Limb (tissue), 2 donors: Measurements from ENCODE around the gene OSBPL2.

Experiments
- DNase-seq, 2 donors: peaks; one replicate each; pipeline ENCODE4 v3.0.0-alpha.2; 2016; ENCODE audit errors: extremely low spot score in 2 of 2

OSBPL2 gene

DNA sequence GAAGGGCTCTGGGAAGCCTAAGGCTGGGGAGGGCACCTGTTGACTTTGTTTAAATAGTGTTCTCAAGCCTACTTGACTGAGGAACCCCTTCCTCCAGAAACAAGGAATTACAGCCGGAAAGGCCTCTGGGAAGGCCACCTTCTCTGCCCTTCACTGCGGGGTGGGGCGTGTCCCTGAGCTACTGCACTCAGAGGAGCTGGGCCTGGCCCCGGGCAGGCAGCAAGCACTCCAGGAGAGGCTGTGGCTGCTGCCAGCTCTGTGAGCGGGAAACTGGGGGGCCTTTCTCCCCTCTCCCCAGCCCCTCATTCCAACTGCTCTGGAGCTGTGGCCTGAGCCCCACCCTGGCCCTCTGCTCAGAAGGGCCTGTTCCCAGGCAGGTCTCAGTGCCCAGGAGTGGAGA lies 4.0 kb upstream of the OSBPL2 start:
- no peak for DNase-seq

DNA sequence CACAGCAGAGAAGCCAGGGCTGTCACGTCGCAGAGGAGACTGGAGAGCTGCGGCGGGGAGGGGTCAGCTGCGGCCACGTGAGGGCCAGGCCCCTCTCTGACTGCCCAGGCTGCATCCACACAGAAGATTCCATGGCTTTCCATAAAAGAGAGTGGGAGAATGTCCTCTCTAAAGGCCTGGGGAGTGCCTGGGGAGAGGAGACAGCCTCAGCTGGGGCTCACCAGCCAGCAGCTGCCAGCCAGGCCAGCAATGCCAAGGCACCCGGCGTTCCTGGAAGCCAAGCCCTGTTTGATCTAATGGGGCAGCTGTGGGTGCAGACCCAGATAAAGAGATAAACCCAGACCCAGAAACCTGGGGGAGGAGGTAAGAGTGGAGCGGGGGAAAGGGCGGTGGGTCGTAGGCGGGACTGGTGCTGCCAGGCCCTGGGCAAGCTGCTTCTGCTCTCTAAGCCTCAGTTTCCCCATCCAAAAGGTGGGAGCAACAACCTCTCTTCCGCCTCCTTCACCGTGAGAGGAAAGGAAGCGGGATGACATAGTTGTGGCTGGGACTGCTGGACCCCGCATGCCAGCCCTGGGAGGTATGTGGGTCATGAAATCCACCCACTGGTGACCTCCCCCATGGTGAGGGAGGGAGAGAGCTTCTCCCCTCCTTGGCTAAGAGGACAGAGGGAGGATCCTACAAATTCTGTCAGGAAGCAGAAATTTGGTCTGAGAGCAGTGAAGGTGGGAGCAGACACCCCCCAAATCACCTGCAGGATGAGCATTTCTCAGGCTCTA lies 3.1 kb upstream of the OSBPL2 start:
- no peak for DNase-seq

- DNase-seq, result no peak
Observed at GRCh38 chr20:62235777-62236157, 2.6 kb upstream of the OSBPL2 start.

DNA sequence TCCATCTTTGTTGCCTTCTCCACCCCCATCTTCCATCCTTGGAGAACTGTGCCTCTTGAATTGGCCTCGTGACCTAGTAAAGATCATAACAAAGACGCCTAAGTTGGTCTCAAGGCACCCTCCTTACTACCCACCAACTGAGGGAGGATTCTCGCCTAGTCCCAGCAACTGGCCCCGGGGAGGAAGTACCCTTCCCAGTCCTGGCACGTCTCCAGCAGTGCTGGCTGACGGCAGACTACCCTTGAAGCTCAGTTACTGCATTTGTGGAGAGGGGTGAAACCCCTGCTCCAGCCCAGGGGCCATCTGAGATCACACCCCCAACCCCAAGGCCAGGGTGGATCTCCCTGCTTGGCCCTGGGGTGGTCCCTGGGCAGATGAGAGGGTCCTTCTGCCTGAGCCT lies 2.1 kb upstream of the OSBPL2 start:
- no peak for DNase-seq

DNA sequence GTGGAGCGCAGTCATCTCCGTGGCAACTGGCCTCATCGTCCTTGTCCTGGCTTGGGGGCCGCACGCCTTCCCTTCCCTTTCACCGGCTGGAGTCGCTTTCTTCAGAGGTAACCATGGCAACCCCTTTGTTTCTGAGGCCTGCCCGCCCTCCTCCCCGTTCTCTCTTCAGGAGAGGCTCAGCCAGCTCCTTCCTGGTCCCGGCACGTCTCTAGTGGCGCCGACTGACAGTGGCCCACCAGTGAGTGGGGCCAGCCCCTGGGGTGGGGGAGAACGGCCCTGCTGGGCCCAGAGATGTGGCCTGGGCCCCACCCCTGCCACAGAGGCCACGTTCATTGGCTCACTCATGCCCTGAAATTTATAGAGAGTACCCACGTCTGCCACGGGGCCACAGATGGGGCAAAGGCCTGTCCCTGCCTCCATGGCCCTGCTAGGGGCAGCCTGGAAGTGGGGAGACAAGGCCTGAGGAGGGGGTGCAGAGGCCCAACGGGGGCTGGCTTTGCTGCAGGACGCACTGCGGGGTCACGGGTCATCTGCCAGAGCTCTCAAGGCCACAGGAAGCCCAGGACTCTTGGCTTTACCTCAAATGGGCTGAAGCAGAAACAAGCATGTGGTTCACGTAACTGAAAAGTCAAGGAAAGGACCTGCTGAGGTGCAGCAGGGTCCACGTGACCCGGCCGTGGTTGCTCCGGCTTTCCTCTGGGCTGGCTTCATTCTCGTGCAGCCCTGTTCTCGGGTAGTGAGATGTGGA lies 1.4 kb upstream of the OSBPL2 start:
- DNase-seq, result peak in 1 of 2 donors; percentile 58

GRCh38 chr20:62237514-62237800 lies 864 bp upstream of the OSBPL2 start:
- no peak for DNase-seq

- DNase-seq, result no peak
Observed at GRCh38 chr20:62238569-62239277, 402 bp downstream of the OSBPL2 start.

DNA sequence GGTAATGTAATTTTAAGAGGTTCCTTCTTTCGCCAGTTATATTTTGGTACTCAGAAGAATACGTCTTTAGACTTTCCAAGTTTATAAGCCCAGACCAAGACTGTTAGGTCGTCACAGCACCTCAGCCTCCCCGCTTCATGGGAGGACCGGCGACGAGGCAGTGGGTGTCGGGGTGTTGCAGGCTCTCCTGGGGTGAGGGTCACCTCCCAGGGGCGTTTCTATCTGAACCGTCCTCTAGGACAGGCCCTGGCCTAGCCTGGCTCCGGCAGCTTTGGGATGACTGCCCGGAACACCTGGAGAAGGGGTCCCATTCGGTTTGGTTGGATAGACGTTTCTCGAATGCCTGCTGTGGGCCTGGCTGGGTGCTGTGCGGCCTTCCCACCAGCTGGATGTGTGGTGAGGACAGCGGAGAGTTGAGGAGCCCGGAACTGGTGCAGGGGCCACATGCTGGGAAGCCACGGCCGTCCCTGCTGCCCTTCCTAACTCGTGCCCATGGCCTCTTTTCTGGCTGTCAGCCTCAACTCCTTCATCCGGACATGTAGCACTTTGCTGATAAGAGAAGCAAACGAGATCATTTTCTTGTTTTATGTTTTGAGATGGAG lies 1.1 kb downstream of the OSBPL2 start:
- DNase-seq, result no peak

DNA sequence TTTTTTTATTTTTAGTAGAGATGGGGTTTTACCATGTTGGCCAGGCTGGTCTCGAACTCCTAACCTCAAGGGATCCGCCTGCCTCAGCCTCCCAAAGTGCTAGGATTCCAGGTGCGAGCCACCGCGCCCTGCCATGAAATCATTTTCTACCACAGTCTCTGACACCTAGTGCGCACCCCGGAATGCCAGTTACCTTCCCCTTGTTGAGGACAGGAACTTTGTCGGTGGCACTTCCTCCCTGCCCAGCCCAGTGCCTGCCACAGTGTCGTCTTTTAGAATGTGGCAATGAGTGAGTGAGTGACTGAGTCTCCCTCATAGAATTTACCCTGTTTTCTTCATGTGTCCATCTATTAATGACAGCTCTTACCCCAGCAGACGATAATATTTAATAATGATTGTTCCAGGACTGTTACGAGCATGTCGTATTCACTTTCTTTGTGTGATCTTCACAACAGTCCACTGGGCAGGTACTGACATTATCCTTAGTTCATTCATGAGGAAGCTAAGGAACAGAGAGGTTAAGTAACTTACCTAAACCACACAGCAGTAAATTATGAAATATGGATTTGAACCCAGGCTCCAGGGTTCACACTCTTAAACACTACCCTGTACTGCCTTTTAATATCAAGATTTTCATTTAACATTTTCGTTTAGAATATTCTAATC lies 1.8 kb downstream of the OSBPL2 start:
- no peak for DNase-seq

DNA sequence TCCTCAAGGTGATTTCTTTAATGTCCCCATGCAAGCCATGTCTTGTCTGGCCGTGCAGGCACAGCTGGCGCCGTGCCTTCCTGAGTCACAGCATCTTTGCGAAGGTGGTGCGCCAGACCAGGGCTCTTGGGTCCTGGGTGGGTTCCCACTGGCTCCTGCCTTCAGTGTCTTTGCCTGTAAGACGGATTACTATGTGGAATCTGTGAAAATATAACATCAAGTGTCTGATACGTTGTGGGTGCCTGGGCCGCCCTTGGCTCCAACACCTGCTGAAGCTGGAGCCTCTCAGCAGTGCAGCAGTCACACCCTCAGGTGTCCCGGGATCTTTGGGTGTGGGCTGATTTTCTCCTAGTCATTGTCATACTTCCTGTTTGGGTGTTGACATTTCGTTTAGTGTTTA lies 3.2 kb downstream of the OSBPL2 start:
- no peak for DNase-seq

DNA sequence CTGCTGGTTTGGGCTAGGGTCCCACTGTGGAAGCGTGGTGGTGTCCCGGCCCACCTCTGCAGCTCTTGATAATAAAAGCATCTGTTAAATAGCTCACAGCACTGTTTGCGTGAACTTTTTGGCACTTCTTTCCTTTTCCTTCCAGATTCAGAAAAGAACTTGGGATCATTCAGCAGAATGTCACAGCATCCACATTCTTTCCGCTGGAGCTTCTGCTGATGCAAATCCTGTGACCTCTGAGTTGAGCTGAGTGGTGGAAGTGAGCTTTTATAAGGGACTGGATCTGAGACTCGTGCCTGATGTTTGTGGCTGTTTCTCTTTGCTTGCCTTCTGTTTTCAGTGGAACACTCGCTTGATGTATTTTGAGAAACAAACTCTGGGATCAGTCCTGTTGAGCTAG lies 3.9 kb downstream of the OSBPL2 start:
- no peak for DNase-seq

GRCh38 chr20:62243106-62243505 lies 4.8 kb downstream of the OSBPL2 start:
- DNase-seq, result no peak

- DNase-seq, result no peak
Observed at GRCh38 chr20:62243906-62244515, 5.7 kb downstream of the OSBPL2 start.

- no peak for DNase-seq
Observed at GRCh38 chr20:62244644-62245108, 6.4 kb downstream of the OSBPL2 start.

DNA sequence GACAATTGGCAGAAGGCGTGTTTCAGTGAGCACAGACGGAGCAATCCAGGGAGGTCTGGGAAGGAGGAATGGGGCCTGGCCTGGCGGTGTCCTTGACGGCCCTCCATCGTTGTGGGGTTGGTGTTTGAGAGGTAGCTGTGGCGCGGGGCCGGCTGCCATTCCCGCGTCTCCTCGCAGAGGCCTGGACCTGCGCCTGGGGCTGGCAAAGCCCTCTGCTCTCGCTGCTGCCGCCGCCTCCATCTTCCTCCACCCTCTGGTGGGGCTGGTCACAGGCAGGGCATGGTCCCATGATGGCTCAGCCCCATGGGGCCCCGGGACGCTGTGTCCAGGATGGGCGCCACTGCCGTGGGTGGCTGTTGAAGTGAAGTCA lies 7.6 kb downstream of the OSBPL2 start:
- DNase-seq, result no peak

DNA sequence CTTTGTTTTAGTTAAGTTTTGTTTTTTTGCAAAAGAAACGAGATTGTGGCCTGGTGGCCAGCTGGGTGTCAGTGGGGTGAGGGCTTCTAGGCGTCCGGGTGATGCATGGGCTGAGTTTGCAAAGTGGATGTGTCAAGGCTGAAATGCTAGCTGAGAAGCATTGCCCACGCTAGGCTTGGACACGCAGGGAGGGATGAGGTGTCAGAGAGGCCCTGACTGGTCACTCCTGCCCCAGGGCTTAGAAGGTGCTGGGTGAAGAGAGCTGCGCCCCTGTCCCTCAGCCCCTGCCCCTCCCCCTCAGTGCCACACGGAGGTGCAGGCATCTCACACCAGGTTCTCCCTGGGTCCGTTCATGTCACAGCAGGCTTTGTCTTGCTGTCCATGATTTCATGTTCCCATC lies 8.1 kb downstream of the OSBPL2 start:
- no peak for DNase-seq

DNA sequence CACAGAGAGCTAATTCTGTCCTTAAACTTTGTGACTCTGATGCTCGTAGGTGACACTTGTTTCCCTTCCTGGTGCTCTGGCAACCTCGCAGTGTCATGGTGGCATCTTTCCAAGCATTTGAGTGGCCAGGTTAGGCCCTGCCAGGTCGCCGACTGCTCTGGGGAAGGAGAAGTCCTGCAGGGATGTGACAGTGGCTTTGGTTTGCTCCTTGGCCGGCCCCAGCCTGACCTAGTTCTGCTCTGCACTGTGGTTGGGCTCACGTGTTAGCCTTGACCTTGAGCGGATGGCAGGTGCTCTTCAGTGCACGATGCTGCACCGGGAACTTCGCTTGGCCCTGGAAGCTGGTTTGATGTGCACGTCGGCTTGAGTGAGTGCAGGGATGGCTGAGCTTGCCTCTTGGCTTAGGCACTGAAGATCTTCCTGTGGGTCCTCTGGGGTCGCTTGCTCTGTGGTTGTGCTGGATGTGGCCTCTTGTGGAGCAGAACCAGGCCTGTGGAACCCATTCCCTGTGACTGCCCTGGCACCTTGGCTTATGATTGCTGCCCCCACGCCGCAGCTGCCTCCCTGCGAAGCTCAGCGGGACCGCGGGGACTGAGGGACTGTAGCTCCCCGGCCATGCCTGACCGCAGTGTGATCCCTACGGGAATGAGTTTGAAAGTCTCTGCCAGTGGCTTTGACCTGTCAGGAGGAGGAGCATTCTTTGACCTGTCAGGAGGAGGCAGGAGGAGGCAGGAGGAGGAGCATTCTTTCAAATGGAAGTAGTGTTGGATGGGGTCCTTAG lies 8.7 kb downstream of the OSBPL2 start:
- DNase-seq, result no peak

GRCh38 chr20:62248890-62249560 lies 10.7 kb downstream of the OSBPL2 start:
- DNase-seq, result no peak

DNA sequence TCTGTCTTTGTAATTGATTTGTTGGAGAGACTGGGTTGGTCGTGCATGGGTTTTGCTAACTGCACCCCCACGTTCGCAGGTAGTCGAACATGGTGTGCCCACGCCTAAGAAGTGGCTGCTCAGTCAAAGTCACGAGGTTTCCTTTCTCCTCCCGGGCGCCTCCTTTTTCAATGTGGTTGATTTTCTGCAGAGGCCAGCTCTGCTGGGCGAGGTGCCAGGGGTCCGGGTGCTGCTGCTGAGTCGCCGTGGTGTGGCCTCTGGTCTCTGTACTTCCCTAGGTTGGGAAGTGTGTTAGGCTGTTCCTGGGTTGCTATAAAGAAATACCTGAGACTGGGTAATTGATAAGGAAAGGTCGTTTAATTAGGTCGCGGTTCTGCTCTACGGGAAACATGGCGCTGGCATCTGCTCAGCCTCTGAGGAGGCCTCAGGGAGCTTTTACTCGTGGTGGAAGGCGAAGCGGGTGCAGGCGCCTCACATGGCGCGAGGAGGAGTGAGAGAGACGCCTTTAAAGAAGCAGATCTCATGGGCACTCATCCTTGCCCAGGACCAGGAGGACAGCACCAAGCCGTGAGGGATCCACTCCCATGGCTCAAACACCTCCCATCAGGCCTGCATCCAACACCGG lies 14.1 kb downstream of the OSBPL2 start:
- no peak for DNase-seq
